HG03378 (cell line): Measurements from ENCODE around the gene HDAC4.

Experiments used
- ATAC-seq: cut with Tn5 transposase; IDR thresholded peaks from one replicate; pipeline ENCODE4 v1.9.1; 2021; ENCODE audit warnings: mild to moderate bottlenecking, moderate library complexity; ENCODE audit not compliant: unreplicated experiment

The HDAC4 gene

DNA sequence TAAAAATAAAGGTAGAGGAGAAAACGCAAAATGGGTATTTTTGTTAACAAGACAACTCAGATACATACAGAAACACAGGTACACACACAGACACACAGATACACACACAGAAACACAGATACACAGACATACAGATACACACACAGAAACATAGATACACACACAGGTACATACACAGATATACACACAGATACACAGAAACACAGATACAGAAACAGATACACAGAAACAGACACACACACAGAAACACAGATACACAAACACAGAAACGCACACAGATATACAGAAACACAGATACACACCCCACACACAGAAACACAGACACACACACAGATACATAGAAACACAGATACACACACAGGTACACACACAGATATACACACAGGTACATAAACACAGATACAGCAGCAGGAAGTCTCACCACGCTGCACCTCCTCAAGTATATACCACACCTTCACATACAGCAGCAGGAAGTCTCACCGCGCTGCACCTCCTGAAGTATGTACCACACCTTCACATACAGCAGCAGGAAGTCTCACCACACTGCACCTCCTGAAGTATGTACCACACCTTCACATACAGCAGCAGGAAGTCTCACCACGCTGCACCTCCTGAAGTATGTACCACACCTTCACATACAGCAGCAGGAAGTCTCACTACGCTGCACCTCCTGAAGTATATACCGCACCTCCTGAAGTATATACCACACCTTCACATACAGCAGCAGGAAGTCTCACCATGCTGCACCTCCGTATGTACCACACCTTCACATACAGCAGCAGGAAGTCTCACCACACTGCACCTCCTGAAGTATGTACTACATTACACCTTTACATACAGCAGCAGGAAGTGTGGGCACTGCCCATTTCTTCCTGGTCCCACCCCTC lies 250.5 kb downstream of the HDAC4 start:
- no peak for ATAC-seq

DNA sequence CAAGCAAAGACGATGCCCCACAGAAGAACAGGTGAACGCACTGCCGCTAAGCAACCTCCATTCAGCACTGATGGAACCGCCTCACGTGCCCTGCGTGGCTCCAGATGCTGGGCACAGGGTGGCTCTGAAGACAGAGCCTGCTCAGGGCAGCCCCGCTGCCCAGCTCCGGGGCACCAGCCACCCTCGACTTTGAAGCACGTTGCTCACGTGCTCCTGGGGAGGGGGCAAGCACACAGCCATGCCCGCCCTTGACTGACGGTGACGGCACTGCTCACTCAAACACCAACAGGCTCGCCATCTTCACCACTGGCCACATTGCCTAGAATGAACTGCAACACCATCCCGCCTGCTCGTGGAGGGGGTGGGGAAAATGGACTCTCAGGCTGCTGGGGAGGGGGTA lies 251.3 kb downstream of the HDAC4 start:
- ATAC-seq: no peak

DNA sequence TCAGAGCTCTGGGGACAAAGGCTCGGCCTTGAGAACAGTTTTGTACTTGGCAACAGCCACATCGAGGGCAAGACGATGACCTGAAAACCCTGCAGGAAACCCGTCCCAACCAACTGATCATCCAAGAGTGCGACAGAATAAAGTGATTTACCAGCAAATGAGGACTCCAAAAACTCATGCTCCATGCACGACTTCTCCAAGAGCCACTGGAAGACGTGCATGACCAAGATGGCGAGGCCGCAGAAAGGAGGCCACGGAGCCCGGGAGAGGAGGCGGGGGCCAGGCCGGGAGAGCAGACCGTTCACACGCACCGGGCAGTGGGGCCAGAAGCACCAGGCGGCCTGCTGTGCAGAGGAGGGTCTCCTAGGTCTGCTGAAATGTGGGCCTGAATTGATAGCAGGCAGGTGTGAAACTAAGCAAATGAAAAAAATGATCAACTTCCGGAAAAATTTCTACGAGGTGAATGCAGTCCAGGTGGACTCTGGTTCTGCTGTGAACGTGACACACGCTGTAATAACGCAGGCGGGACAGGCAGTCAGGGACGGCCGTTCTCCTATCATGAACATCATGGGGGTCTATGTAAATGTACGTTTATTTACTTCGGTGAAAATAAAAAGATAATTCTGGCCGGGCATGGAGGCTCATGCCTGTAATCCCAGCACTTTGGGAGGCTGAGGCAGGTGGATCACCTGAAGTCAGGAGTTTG lies 252.2 kb downstream of the HDAC4 start:
- ATAC-seq: no peak

DNA sequence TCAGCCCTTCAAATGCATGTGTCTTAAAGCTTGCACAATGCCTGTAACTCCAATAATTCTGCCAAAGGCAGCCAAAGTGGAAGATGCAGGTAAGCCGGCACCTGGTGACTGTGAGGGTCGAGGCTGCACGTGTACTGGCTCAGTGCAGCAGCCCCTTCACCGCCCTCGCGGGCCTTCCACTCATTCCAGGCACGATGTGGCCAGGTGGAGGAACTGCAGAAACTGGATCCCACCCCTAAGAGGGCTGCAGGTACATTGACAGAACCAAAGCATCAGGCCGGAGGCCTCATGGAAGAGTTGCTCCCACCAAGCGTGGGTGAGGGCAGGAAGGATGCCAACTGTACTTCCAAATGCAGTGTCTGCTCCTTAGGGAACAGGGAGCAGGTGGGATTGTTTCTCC lies 253.4 kb downstream of the HDAC4 start:
- no peak for ATAC-seq

DNA sequence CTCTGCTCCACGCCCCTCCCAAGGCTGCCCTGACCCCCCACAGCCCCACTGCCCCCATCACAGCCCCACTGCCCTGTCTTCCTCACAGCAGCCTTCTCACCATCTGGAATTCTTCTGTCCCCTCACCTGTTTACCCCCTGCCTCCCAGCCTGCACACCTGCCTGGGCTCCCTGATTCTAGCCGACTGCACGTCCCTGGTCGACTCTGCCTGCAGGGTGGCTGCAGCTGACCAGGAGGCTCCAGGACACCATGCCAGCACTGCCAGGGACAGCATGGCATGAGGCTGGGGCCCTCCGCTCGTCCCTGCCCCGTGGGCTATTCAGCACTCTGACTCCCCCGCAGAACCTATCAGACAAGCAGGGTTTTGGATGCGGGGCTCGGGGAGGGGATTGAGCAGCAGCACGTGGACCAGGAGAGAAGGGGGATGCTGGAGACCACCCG lies 254.1 kb downstream of the HDAC4 start:
- ATAC-seq: no peak

DNA sequence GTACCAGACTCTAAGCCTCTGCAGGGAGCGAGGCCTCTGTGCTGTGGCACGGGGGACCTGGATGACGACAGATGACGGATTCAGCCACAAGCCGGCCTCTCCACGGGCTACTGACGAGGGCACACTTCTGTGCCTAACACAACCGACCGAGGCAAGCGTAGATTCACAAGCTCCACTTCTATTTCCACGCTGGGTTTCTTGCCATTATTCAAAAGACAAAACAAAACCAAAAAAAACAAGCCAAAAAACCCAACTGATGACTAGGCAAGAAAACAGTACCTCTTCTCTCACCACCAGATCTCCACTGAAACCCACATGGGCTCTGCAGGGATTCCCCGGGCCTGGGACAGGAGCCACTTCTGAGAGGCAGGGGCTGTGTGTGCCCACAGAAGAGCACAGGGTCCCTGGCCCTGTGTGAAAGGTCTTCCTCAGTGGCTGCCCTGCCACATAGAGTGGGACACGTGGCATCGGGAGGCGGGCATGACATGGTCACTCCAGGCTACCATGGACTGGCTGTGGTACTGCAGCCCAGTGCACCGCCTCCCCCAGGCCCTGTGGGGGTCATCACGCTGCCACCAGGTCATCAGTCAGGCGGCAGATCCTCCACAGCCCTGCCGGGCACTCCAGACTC lies 254.7 kb downstream of the HDAC4 start:
- no peak for ATAC-seq

DNA sequence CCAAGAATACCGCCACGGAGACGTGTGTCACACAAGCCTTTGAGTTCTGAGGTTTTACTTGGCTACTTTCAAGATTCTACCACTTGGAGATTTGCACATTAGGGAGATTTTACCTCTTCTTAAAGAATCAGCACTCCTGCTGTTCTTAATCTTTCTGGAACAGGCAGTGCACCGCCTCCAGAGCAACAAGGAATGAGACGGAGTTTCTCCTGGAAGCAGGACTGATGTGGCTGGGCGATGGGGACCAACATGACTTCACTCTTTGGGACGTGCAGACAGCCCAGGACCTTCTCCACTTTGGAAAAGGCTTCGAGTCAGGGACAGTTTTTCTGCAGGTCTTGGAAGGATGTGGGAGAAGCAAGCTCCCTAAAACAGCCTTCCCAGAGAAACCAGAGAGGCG lies 255.2 kb downstream of the HDAC4 start:
- ATAC-seq: no peak

DNA sequence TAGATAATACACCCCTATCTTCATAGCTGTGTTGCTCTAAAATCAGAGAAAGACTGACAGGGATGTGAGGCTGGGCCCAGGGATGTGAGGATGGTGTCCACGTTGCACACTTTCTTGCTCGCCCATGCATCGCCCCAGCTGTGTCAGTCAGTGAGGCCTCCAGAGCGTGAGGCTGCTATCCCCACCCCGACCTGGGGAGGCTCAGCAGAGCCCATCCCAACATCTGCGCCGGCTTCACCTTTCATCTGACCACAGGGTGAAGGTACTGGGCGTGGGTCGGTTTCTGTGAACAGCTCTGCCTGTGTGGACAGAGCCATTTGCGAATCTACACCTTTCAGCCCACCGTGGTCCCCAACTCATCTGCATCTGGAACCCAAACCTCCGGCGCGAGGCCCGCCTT lies 255.7 kb downstream of the HDAC4 start:
- ATAC-seq: no peak

DNA sequence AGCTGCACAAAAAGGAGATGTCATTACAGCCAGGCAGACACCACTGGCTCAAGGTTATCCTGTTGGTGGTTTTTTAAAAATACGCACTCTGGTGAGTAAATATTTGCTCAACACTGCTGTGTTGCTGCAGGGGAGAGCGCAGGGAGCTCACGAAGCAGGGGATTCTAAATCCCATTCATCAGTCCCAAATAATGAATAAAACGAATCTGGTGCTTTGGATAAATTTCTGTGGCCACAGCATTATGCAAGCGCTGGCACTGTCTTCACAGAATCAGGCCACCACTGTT lies 256.2 kb downstream of the HDAC4 start:
- ATAC-seq: no peak

DNA sequence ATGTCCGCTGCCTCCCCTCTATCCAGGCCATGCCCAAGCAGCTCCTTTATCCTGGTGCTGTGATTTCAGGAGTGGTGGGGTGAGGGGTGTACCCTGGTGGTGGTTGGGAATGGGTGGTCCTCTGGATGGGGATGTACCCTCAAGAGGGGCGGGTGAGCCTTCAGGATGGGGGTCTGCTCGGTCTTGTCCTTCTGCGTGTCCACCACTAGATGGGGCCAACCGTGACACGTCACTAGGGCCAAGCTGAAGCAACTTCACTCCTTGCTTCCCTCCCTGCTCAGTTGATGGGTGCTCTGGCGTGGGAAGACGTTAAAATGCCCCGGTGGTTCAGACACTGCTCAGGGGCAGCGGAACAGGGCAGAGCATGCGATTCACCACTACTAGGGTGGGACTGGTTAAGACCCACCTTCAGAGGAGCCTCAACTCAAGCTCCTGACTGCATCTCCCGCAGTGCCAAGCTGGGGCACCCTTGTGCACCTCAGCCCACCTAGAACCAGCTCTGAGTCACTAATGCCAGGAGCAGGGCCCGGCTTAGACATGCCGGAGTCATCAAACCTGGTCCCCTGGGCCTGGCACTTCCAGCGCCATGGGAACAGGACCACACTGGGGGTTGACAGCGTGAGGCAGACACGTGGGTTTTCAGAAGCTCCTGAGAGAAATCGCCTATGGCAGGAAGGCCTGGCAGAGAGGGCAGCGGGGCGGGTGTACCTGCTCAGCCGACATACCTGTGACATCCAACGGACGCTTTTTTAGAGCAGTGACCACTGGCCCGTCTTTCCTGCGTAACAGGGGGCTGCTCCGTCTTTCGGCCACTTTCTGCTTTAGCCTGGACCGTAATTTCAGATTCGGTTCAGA lies 256.7 kb downstream of the HDAC4 start:
- no peak for ATAC-seq

DNA sequence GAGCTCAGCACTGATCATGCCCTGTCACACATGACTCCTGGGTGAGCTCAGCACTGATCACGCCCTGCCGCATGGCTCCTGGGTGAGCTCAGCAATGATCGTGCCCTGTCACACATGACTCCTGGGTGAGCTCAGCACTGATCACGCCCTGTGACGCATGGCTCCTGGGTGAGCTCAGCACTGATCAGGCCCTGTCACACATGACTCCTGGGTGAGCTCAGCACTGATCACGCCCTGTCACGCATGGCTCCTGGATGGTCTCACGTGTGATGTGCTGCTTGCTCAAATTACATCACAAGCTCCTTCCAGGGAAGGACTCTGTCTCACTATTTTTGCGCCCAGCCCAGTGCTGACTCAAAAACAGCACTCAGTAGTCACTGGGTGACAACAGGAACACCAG lies 258.0 kb downstream of the HDAC4 start:
- ATAC-seq: no peak

DNA sequence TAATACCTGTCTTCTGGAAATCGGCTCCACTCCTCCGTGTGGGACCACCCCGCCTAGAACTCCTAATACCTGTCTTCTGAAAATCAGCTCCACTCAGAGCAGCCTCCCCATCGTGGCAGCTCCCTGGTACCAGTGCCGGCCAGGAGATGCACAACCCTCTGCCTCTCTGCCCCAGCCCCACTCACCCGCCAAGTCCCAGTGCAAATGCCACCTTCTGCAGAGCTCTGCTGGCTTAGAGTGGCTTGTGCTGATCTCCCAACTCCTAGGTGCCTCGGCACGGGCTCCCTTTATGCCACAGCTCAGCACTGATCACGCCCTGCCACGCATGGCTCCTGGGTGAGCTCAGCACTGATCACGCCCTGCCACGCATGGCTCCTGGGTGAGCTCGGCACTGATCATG lies 258.5 kb downstream of the HDAC4 start:
- ATAC-seq: no peak

DNA sequence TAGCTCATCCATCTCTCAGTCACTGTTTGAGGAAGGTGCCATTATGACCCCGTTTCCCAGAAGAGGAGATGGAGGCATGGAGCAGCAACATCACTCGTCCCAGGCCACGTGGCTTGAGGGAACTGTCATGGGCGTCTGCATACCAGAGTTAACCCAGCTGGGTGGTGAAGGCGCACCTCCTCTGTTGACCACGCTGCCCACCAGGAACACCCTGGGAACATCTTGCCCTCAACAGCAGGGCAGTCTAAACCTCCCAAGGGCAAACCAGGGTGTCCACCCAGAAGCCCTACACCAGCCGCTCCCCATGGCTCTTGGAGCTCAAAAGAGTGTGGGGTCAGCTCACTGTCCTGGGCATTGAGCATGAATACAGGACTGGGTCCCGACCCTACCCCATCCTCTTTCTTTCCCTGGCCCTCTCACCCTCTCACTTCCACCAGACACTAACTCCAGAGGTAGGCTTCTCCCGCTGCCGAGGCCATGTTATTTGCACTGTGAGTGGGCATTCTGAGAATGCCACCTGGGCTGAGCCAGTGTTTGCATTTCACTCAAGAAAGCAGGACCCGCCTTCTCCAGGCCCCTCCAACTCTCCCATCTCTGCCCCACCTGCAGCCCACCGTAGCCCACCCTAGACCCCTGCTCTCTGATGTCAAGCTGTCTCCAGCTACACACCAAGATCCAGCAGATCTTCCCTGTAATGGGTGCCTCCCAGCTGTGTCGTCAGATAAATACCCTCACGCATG lies 259.6 kb downstream of the HDAC4 start:
- ATAC-seq: no peak

DNA sequence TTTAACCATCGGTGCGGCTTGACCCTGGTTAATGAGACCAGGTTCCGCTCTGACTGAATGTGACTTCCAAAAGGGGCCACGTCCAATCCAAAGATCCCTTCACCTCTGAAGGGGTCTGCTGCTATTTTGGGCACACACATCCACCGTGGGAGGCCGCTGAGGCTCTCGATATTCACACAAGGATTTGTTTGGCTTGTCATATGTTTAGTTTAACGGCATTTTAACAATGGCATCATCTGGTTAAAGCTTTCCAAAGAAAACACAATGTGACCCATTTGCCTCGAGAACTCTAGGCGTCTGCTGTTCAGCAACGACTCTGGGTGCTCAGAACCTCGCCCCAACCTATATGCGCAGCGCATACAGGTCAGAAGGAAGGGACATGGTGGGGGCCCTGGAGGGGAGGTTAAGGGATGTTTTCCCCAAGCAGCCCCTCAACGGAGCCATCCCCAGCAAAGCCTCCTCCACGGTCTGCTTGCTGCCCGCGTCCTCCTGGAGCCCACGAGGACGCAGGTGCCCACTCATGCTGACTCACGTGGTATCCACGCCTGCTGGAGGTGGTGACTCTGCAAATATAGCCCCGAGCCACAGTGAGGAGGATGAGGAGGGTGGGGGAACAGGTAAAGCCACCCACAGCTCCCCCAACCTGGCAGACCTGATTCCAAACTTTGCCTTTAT lies 260.3 kb downstream of the HDAC4 start:
- no peak for ATAC-seq

DNA sequence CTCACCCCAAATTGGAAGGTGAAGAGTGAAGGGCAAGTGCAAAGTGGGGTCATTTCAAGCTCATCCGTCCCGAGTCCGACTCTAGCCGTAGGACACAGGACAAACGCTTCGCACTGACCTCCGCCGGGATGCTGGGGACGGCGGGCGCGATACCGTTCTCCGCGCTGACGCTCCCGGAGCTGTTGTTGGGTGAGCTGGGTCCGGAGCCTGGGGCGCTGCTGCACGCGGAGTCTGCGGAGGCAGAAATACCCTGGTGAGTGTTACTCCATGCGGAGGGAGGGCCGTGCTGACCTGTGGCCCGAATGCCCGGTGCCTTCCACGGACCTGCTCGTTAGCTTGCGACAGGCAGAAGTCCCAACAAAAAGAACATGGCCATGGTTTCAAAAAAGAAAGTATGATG lies 261.3 kb downstream of the HDAC4 start:
- ATAC-seq: no peak

DNA sequence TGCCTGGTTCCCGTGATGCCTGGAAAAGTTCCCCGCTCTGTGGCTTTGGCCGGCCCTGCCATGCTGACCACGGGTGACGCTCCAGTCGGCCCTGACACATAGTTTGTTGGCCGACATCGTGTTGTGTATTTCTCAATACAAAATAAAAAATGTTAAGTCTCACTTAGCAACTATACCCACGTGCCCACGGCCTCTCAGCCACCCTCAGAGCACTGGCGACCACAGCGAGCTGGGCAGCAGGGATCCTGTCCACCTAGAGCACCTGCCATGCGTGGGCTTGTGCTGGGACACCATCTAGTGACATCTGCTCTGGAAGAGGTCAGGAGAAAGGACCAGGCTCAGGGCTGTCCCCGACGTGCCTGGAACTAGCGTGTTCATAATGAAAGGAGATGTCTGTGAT lies 261.7 kb downstream of the HDAC4 start:
- ATAC-seq: no peak

DNA sequence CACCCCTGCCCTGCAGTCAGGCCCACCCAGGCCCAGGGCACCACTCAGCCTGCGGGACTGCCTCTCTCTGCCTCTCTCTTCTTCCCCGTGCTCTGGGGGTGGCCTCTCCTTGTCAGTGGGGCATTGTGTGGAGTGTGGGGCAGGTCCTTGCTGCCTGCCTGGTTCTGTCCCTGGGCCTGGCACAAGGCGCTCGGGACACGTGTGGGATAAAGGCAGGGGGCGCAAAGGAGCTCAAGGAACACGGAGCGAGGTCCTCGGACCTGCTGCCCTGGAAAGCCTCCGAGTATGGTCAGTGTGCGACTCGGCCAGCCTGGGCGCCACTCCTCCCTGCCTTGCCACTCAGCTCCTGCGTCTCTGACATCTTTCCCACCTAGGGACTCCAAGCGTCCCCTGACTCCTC lies 262.2 kb downstream of the HDAC4 start:
- no peak for ATAC-seq

DNA sequence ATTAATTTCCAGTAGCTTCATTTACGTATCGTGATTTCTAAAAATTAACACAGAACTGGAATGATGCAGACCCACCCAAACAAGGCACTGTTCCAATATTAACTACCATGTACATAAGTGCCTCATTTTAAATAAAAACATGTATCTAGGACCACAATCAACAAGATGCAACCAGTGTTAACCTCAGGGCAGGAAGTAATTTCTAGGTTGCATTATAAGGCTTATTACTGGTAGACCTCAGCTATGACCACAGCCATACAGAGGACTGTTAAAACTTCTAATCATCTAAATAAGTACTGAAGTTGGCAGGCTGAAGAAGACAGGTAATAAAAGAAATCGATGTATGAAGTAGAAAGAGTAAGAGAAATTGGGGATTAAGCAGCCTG lies 262.9 kb downstream of the HDAC4 start:
- no peak for ATAC-seq

DNA sequence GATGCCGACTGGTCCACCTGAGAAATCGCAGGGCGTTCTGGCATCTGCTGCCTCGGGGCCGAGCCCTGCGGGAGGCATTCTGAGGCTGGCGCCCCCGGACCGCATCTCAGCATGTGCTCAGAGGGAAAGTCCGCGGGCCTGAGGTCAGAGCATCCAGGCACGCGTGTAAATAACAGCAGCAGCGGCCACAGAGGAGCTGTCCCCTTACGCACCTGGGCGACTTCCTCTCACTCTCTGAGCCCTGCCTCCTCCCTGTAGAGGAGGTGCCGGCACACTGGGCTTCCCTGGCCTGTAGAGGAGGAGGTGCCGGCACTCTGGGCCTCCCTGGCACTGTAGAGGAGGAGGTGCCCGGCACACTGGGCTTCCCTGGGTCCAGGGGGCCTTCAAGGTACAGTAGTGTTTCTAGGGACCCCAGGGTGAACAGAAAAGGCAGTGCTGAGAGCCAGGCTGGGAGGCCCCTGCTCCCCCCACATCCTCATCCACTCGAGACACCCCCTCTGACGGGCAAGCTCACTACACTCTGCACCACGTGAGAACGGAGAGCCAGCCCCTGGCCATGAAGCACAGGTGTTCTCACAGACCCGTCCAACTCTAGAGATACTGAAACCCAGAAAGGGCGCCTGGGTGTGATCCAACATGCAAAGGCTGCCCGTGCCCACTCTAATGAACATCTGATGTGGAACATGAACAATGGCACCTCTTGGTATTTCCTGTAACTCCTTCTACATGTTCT lies 263.5 kb downstream of the HDAC4 start:
- ATAC-seq: no peak
